Measurements from ENCODE around the gene GFRA4.
"Not testable (repeated sequence)": the region's sequence is repeated elsewhere in the genome, so short reads cannot be mapped to it uniquely, and the experiment has no call there.

The GFRA4 gene

DNA sequence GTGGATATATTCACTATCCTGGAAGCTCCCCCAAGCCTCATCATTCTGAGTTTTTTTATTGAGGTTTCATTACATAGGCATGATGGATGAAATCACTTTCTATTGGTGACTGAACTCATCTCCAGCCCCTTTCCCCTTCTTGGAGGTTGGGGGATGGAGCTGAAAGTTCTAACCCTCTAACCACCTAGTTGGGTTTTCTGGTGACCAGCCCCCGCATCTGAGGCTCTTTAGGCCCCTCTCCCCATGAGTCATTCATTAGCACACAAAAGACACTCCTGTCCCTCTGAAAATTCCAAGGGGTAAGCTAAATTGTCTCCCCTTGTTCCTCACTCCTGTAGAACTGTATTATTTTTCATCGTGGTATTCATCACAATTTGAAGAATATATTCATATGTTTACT, 33.3 kb downstream of the GFRA4 start:
- DNase-seq (ENCODE audit: extremely low spot score, insufficient read length, low read depth) = no peak
- no peak for FAIRE-seq

GRCh38 chr20:3628502-3629314, 34.5 kb downstream of the GFRA4 start:
- FAIRE-seq (no peak), DNase-seq (ENCODE audit: extremely low spot score, insufficient read length, low read depth) (no peak)

DNA sequence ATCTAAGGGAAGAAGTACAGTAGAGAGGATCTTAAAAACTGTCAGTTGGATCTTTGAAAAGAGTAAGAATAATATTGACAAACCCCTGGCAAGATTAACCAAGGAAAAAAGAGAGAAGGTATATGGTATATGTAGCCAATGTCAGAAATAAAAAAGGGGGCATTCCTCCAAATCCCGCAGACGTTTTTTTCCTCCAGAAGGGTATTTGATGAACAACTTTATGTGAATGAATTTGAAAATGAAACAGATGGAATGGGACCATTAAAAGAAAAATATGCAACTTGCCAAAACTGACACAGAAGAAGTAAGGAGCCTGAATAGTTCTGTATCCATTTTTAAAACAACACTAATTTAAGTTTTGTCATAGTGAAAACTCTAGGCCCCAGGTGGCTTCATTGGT, 35.7 kb downstream of the GFRA4 start:
- FAIRE-seq (no peak), DNase-seq (ENCODE audit: extremely low spot score, insufficient read length, low read depth) (no peak)

- DNase-seq (ENCODE audit: extremely low spot score, insufficient read length, low read depth) (no peak), FAIRE-seq (no peak)
Measured at GRCh38 chr20:3622406-3622805, 40.8 kb downstream of the GFRA4 start.

DNA sequence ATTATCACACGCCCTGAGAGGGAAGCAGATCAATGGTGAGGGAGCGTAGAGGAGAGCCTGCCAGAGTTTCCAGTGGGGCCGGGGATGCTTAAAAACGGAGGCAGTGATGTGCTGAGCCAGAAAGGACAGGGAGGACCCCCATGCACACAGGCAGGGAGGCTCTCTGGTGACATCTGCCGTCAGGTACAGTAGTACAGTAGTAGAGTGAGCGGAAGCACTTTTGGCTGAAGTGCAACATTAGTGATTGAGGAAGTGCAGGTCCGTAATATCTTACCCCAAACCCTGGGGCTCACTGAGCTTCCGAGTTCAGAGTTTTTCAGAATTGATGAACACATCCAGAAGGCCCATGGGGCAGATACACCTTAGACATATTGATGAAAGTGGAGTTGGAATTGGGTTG, 42.1 kb downstream of the GFRA4 start:
- no peak for DNase-seq (ENCODE audit: extremely low spot score, insufficient read length, low read depth)

DNA sequence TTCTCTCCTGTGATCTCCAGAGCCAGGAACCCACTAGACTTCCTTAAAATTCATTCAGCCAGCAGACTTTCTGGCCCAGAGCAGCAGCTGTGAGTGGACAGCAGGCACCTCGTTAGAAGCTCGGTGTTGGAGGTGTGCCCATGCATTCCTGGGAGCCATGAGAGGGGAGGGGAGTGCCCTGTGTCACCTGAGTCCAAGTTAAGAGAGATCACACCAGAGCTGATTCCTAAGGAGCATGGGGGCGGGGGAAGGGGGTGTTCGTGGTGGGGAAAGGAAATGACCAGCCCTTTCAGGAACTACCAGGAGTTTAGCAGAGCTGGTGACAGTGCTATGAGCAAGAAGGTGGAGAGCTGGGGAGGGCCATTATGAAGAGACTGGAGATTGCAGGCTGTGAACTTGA, 46.9 kb downstream of the GFRA4 start:
- DNase-seq (ENCODE audit: extremely low spot score, insufficient read length, low read depth) (no peak), FAIRE-seq (no peak)

More for the DNA sequence above, 42.1 kb downstream of the GFRA4 start:
- FAIRE-seq = no peak

- FAIRE-seq; DNase-seq (ENCODE audit: extremely low spot score, insufficient read length, low read depth): not testable (repeated sequence)
Measured at GRCh38 chr20:3615171-3615840, 47.9 kb downstream of the GFRA4 start.

- no peak for FAIRE-seq
- DNase-seq (ENCODE audit: extremely low spot score, insufficient read length, low read depth) = no peak
Measured at GRCh38 chr20:3614466-3614865, 48.7 kb downstream of the GFRA4 start.

- FAIRE-seq (no peak), DNase-seq (ENCODE audit: extremely low spot score, insufficient read length, low read depth) (no peak)
Measured at GRCh38 chr20:3613821-3614440, 49.3 kb downstream of the GFRA4 start.

DNA sequence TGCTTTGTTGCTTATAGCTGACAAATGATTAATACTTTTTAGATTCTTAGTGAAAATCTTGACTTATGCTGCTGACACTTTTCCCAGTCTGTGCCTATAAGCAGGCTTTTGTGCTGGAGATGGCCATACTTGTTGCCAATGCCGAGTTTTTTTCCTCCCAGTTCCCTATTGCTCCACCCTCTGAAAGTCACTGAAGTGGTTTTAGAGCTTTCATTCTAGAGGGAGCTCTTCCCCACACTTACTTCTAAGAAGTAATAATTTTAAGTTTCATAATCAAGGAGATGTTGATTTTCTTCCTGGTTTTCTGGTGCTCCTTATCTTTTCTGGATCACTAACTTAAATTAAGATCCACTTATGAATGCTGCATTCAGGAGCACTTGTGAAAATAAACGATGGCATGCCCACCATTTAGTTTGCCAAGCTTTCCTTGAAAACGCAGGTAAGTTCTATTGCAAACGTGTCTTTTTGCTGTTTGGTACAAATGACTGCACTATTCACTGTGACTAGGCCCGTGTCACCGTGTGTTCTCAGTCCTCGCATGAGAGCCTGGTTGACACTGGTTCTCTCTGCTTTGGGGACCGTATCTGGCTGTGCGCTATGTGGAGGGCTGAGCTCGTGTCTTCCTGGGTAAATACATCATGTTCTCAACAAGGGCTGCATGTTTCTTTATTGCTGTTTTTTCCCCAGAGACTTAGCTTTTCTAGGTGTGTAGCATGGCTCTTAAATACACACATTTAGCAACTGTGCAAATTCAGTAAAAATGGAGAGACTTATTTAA, 50.2 kb downstream of the GFRA4 start:
- DNase-seq (ENCODE audit: extremely low spot score, insufficient read length, low read depth) (no peak), FAIRE-seq (no peak)

GRCh38 chr20:3611901-3612300, 51.3 kb downstream of the GFRA4 start:
- DNase-seq (ENCODE audit: extremely low spot score, insufficient read length, low read depth) (no peak), FAIRE-seq (no peak)

Measured in GM18507 (cell line).